Panc1 (cell line): Measurements from ENCODE around the gene S1PR5.

Experiments
- CTCF ChIP-seq: fragments of 450-650 bp; IDR thresholded peaks from 2 replicates; pipeline ENCODE4 v1.5.1; 2017; ENCODE audit warnings: mild to moderate bottlenecking
- POLR2AphosphoS5 ChIP-seq: IDR thresholded peaks from 2 replicates; pipeline ENCODE4 v1.6.1; 2012; ENCODE audit warnings: mild to moderate bottlenecking, low read depth, low read length, moderate library complexity
- REST ChIP-seq, 2 experiments: IDR thresholded peaks; 2 replicates each; pipeline ENCODE4 v1.6.1; 2011 to 2012; ENCODE audit warnings: low read depth in 2 of 2, control low read depth in 1 of 2, low read length in 1 of 2, mild to moderate bottlenecking in 1 of 2, moderate library complexity in 1 of 2; ENCODE audit not compliant: insufficient read depth in 1 of 2
- SIN3A ChIP-seq: IDR thresholded peaks from 2 replicates; pipeline ENCODE4 v1.6.1; 2012; ENCODE audit warnings: low read depth, mild to moderate bottlenecking, low read length, moderate library complexity, borderline replicate concordance; ENCODE audit not compliant: insufficient read depth

GRCh38 chr19:10562609-10563008, 45.4 kb upstream of the S1PR5 start:
- no peak for TF ChIP-seq CTCF
- TF ChIP-seq POLR2AphosphoS5: no peak
- TF ChIP-seq REST (IDR thresholded peaks at IDR 0.05; ENCODE audit: insufficient read depth in 1 of 2, low read depth in 2 of 2, low read length in 1 of 2): no peak
- no peak for TF ChIP-seq SIN3A
